Vagina (tissue), 2 donors: ENCODE data around the gene CACNA1D.

Experiments used
- CTCF ChIP-seq, 3 experiments: fragments of 450-650 bp in 2 of 3; fragments of 200-600 bp in 1 of 3; sonication (generic) in 1 of 3; IDR thresholded peaks; one replicate each; pipeline ENCODE4 v1.5.1; 2017 to 2019; ENCODE audit warnings: antibody characterized with exemption in 3 of 3, mild to moderate bottlenecking in 2 of 3, moderate library complexity in 2 of 3
- POLR2A ChIP-seq, 2 donors: fragments of 450-650 bp; IDR thresholded peaks; one replicate each; pipeline ENCODE4 v1.6.1; 2017; ENCODE audit warnings: antibody characterized with exemption in 2 of 2, mild to moderate bottlenecking in 2 of 2, moderate library complexity in 2 of 2
- POLR2AphosphoS5 ChIP-seq, 2 donors: sonication (generic); formaldehyde crosslinking; IDR thresholded peaks; one replicate each; pipeline ENCODE4 v1.9.0; 2017; ENCODE audit warnings: antibody characterized with exemption in 2 of 2, mild to moderate bottlenecking in 2 of 2, low read depth in 1 of 2; ENCODE audit not compliant: insufficient read depth in 1 of 2

GRCh38 chr3:53495146-53495519 is 722 bp downstream of the CACNA1D start:
- TF ChIP-seq CTCF (IDR thresholded peaks at IDR 0.05), result no peak
- TF ChIP-seq POLR2A (IDR thresholded peaks at IDR 0.05), result no peak
- TF ChIP-seq POLR2AphosphoS5 (IDR thresholded peaks at IDR 0.05; ENCODE audit: insufficient read depth in 1 of 2, low read depth in 1 of 2), result no peak
